HepG2 (cell line): ENCODE data around the gene RYR2.

Experiments used
- CCDC6 ChIP-seq: sonication (generic); formaldehyde crosslinking; IDR thresholded peaks from 2 replicates; pipeline ENCODE4 v1.8.1; 2022; ENCODE audit warnings: mild to moderate bottlenecking, missing genetic modification reagents, moderate library complexity
- KDM5B ChIP-seq: sonication (generic); formaldehyde crosslinking; IDR thresholded peaks from 2 replicates; pipeline ENCODE4 v1.4.0; 2020; ENCODE audit warnings: missing genetic modification reagents, mild to moderate bottlenecking, borderline replicate concordance
- ZNF264 ChIP-seq: sonication (generic); formaldehyde crosslinking; IDR thresholded peaks from 2 replicates; pipeline ENCODE4 v1.4.0; 2020; ENCODE audit warnings: missing genetic modification reagents
- ZNF292 ChIP-seq: sonication (generic); formaldehyde crosslinking; IDR thresholded peaks from 2 replicates; pipeline ENCODE4 v1.8.1; 2022; ENCODE audit warnings: mild to moderate bottlenecking, low read depth, missing genetic modification reagents, borderline replicate concordance
- ZNF704 ChIP-seq: sonication (generic); formaldehyde crosslinking; IDR thresholded peaks from 2 replicates; pipeline ENCODE4 v1.8.1; 2023; ENCODE audit warnings: mild to moderate bottlenecking, inconsistent platforms, moderate library complexity, missing genetic modification reagents, borderline replicate concordance
- ZSCAN20 ChIP-seq: sonication (generic); formaldehyde crosslinking; IDR thresholded peaks from 2 replicates; pipeline ENCODE4 v1.4.0; 2020; ENCODE audit warnings: missing genetic modification reagents, mild to moderate bottlenecking, borderline replicate concordance
- ZSCAN9 ChIP-seq: IDR thresholded peaks from 2 replicates; pipeline ENCODE4 v1.6.1; 2016; ENCODE audit warnings: borderline replicate concordance
- TF ChIP-seq, protein P1 (sequence below), 2 experiments: fragments of 450-650 bp in 1 of 2; sonication (generic) in 1 of 2; formaldehyde crosslinking; IDR thresholded peaks; 2 replicates each; pipeline versions ENCODE4 v1.5.0 to v1.8.0; 2020 to 2022; ENCODE audit warnings: mild to moderate bottlenecking in 1 of 2, missing genetic modification reagents in 1 of 2

- TF ChIP-seq ZNF704 (CRISPR knock-in tag) (no peak), KDM5B (CRISPR knock-in tag) (no peak), ZSCAN20 (CRISPR knock-in tag) (no peak), ZSCAN9 (CRISPR knock-in tag) (no peak), ZNF292 (no peak), ZNF264 (CRISPR knock-in tag) (no peak), CCDC6 (CRISPR knock-in tag) (no peak)
- TF ChIP-seq, protein P1, sequence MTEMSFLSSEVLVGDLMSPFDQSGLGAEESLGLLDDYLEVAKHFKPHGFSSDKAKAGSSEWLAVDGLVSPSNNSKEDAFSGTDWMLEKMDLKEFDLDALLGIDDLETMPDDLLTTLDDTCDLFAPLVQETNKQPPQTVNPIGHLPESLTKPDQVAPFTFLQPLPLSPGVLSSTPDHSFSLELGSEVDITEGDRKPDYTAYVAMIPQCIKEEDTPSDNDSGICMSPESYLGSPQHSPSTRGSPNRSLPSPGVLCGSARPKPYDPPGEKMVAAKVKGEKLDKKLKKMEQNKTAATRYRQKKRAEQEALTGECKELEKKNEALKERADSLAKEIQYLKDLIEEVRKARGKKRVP (CRISPR knock-in tag; IDR thresholded peaks at IDR 0.05): no peak
Observed at GRCh38 chr1:237619553-237619952, 577.6 kb downstream of the RYR2 start.
